DND-41 (cell line): ENCODE results near the gene ELF1.
A peak's percentile ranks its signal among the peaks of the same experiment; 100 is the strongest.
"Not testable (repeated sequence)": the region's sequence is repeated elsewhere in the genome, so short reads cannot be mapped to it uniquely, and the experiment has no call there.

Experiments
- ATAC-seq: fragments of 200-7000 bp; cut with Tn5 transposase; 3 replicates; pipeline ENCODE4 v1.9.1; 2021; ENCODE audit warnings: low read depth; ENCODE audit not compliant: insufficient read depth
- DNase-seq: peaks from one replicate; pipeline ENCODE4 v3.0.0-alpha.2; 2020
- H2AFZ ChIP-seq: 2 replicates; pipeline ENCODE4 v1.6.0; 2012; ENCODE audit warnings: low read depth, low read length
- H3K27ac ChIP-seq: 2 replicates; pipeline ENCODE4 v1.5.1; 2012; ENCODE audit warnings: low read length, inconsistent platforms
- H3K27me3 ChIP-seq: fragments of 200-600 bp; sonication (generic); 2 replicates; pipeline ENCODE4 v1.6.0; 2012; ENCODE audit warnings: low read length, mild to moderate bottlenecking, inconsistent platforms; ENCODE audit not compliant: insufficient read depth, poor library complexity
- H3K36me3 ChIP-seq: 2 replicates; pipeline ENCODE4 v1.5.1; 2012; ENCODE audit warnings: low read length, inconsistent platforms; ENCODE audit not compliant: insufficient read depth
- H3K4me1 ChIP-seq: 2 replicates; pipeline ENCODE4 v1.5.1; 2012; ENCODE audit warnings: mild to moderate bottlenecking, low read length; ENCODE audit not compliant: insufficient read depth
- H3K4me2 ChIP-seq: 2 replicates; pipeline ENCODE4 v1.6.0; 2012; ENCODE audit warnings: mild to moderate bottlenecking, moderate library complexity, low read length, inconsistent platforms; ENCODE audit not compliant: insufficient read depth
- H3K4me3 ChIP-seq, 2 experiments: fragments of 200-600 bp in 1 of 2; shearing (Covaris generic) in 1 of 2; 2 replicates each; pipeline ENCODE4 v1.5.1; 2012 to 2016; ENCODE audit warnings: inconsistent platforms in 2 of 2, low read length in 2 of 2, mild to moderate bottlenecking in 2 of 2, low read depth in 1 of 2, moderate library complexity in 1 of 2
- H3K79me2 ChIP-seq: 2 replicates; pipeline ENCODE4 v1.6.0; 2012; ENCODE audit warnings: low read length, inconsistent platforms; ENCODE audit not compliant: insufficient read depth
- H3K9ac ChIP-seq: 2 replicates; pipeline ENCODE4 v1.6.0; 2012; ENCODE audit warnings: low read depth, mild to moderate bottlenecking, inconsistent platforms, low read length, moderate library complexity
- H3K9me3 ChIP-seq: 2 replicates; pipeline ENCODE4 v1.5.1; 2012; ENCODE audit warnings: low read length, moderate library complexity, mild to moderate bottlenecking, inconsistent platforms; ENCODE audit not compliant: insufficient read depth, severe bottlenecking
- H4K20me1 ChIP-seq: 2 replicates; pipeline ENCODE4 v1.6.0; 2012; ENCODE audit warnings: low read length; ENCODE audit not compliant: insufficient read depth
- EZH2 ChIP-seq: IDR thresholded peaks from 3 replicates; pipeline ENCODE4 v1.6.1; 2012; ENCODE audit warnings: borderline replicate concordance, low read depth, mild to moderate bottlenecking, moderate library complexity, low read length, inconsistent platforms; ENCODE audit not compliant: severe bottlenecking
- TF ChIP-seq, protein P1 (sequence below): IDR thresholded peaks from 2 replicates; pipeline ENCODE4 v1.5.1; 2012; ENCODE audit warnings: borderline replicate concordance, low read length, moderate library complexity, mild to moderate bottlenecking; ENCODE audit not compliant: poor library complexity, severe bottlenecking; ENCODE audit errors: extremely low read depth

ELF1 gene

DNA sequence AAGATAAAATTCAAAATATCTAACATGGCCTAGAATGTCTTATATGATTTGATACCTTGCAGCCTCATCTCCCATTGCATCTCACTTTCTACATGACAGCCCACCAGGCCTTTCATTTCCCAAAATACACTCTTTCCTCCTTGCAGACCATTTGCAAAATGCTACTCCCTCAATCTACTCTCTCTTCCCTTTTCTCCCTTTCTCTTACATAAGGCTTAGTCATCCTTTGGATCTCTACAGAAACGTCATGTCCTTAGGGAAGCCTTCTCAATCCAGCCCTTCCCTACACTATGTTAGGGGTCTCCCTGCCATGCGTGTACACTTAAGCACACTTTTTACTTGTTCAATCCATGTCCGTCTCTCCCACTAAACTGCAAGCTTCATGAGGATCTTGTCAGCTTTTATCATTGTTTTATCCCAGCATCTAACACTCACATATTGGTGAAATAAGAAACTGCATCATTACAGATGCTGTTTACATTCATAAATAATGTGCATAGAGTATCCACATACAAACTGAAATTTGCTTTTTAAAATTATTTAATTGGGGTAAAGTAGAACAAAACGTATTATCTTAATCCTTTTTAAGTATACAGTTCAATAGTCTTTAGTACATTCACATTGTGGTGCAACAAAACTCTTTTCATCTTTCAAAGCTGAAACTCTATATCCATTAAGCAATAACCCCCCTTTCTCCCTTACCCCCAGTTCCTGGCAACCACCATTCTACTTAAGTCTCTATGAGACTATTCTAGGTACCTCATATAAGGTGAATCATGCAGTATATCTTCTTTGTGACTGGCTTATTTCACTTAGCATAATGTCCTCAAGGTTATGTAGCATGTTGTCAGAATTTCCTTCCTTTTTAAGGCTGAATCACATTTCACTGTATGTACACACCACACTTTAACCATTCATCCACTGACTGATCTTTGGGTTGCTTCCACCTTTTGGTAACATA lies 30.6 kb upstream of the ELF1 start:
- Histone ChIP-seq H3K9me3 (peaks cover 21% of the 10 kb centered on the region), H3K36me3 (peaks cover 48% of the 10 kb centered on the region), H3K4me1 (peaks cover 10% of the 10 kb centered on the region), H3K4me3 (no peak overlapping the region), H3K79me2 (peaks cover 82% of the 10 kb centered on the region), H3K4me2 (no peak overlapping the region), H4K20me1 (peaks cover 4% of the 10 kb centered on the region; the same call in 1 of the 2 replicates), H3K27me3 (no peaks in the 10 kb centered on the region), H2AFZ (no peak overlapping the region), H3K9ac (no peak overlapping the region), H3K27ac (no peak overlapping the region)
- TF ChIP-seq, protein P1, sequence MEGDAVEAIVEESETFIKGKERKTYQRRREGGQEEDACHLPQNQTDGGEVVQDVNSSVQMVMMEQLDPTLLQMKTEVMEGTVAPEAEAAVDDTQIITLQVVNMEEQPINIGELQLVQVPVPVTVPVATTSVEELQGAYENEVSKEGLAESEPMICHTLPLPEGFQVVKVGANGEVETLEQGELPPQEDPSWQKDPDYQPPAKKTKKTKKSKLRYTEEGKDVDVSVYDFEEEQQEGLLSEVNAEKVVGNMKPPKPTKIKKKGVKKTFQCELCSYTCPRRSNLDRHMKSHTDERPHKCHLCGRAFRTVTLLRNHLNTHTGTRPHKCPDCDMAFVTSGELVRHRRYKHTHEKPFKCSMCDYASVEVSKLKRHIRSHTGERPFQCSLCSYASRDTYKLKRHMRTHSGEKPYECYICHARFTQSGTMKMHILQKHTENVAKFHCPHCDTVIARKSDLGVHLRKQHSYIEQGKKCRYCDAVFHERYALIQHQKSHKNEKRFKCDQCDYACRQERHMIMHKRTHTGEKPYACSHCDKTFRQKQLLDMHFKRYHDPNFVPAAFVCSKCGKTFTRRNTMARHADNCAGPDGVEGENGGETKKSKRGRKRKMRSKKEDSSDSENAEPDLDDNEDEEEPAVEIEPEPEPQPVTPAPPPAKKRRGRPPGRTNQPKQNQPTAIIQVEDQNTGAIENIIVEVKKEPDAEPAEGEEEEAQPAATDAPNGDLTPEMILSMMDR: no peak
- no peak for TF ChIP-seq EZH2
- ATAC-seq (no peak), DNase-seq (no peak)

DNA sequence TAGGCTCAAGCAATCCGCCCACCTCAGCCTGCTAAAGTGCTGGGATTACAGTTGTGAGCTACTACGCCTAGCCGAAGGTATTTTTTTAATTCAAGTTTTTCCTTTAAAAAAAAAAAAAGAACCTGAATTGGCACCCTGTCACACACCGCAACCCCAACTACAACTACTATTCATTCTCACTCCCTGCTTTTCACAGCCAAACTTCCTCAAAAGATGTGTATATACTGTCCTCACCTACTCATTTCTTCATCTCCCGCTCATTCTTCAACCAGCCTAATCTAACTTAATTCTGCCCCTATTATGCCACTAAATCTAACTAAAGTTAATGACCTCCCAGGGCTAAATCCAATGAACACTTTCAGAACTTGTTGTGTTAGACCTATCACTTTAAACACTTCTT lies 29.5 kb upstream of the ELF1 start:
- H3K27me3 ChIP-seq: no peaks in the 10 kb centered on the region
- ATAC-seq: no peak
- H3K79me2 ChIP-seq: peaks cover 75% of the 10 kb centered on the region

DNA sequence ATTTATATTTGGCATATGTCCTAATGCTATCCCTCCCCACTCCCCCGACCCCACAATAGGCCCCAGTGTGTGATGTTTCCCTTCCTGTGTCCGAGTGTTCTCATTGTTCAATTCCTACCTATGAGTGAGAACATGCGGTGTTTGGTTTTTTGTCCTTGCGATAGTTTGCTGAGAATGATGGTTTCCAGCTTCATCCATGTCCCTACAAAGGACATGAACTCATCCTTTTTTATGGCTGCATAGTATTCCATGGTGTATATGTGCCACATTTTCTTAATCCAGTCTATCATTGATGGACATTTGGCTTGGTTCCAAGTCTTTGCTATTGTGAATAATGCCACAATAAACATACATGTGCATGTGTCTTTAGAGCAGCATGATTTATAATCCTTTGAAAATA lies 23.3 kb upstream of the ELF1 start:
- not testable (repeated sequence) for H3K27me3 ChIP-seq, H3K9ac ChIP-seq, ATAC-seq, H3K27ac ChIP-seq, H3K4me2 ChIP-seq, H3K36me3 ChIP-seq, H4K20me1 ChIP-seq, DNase-seq, H3K9me3 ChIP-seq, H3K4me3 ChIP-seq, H3K4me1 ChIP-seq, H2AFZ ChIP-seq
- H3K79me2 ChIP-seq: peaks cover 68% of the 10 kb centered on the region

More for the DNA sequence above, 29.5 kb upstream of the ELF1 start:
- no peak overlapping the region for H3K4me2 ChIP-seq
- H3K9me3 ChIP-seq: peaks cover 21% of the 10 kb centered on the region
- TF ChIP-seq, protein P1: no peak
- TF ChIP-seq EZH2: no peak
- H3K27ac ChIP-seq: no peak overlapping the region
- no peak overlapping the region for H3K9ac ChIP-seq
- no peak overlapping the region for H2AFZ ChIP-seq
- peaks cover 42% of the 10 kb centered on the region for H3K36me3 ChIP-seq
- H4K20me1 ChIP-seq: no peaks in the 10 kb centered on the region
- no peak for DNase-seq
- H3K4me3 ChIP-seq: no peak overlapping the region
- H3K4me1 ChIP-seq: no peaks in the 10 kb centered on the region

DNA sequence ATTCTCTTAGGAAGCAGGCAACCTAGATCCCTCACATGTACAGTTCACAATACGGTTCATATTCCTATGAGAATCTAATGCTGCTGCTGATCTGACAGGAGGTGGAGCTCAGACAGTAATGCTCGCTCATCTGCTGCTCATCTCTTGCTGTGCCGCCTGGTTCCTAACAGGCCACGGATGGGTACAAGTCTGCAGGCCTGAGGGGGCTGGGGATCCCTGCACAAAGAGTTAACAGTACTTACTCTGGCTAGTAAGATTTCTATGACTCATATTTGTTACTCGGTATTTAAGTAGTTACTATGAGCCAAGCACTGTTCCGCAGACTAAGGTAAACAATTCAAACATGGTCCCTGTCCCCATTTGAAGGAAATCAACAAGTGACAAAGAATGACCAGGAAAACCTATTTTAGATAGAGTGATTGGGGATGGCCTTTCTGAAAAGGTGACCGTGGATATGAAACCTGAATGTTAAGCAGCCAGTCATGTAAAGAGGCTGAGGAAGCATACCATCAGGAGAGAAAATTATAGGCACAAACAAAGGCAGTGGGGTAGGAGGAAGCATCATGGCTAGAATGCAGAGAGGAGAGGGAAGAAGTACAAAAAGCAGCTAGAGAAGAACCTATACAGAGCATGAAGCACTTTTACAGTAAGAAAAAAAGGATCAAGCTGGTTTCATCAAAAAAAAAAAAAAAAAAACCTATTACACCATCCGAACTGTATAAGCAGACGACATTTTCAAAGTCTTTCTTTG lies 21.6 kb upstream of the ELF1 start:
- H3K9me3 ChIP-seq: no peaks in the 10 kb centered on the region
- H4K20me1 ChIP-seq: peaks cover 5% of the 10 kb centered on the region; the same call in 1 of the 2 replicates
- H3K79me2 ChIP-seq: peaks cover 76% of the 10 kb centered on the region
- H3K36me3 ChIP-seq: no peaks in the 10 kb centered on the region
- H3K27me3 ChIP-seq: no peaks in the 10 kb centered on the region
- H3K4me2 ChIP-seq: no peak overlapping the region
- ATAC-seq (no peak), DNase-seq (no peak)
- H3K27ac ChIP-seq: 0 out of 2 replicates have a peak overlapping the region, but pooled peaks have one; percentile 11
- H3K4me1 ChIP-seq: peaks cover 3% of the 10 kb centered on the region; the same call in 1 of the 2 replicates
- TF ChIP-seq, protein P1: no peak
- no peak for TF ChIP-seq EZH2
- H3K9ac ChIP-seq: no peak overlapping the region
- H3K4me3 ChIP-seq: no peak overlapping the region
- H2AFZ ChIP-seq: no peak overlapping the region
